IMR-90 (cell line): ENCODE data around the gene SLCO3A1. TPM values are rescaled to one million over a fixed set of nuclear protein-coding genes. Genes with fewer than 3 reads are reported as not detected.

ENCODE experiments used
- ATAC-seq: fragments of 200-7000 bp; cut with Tn5 transposase; 2 replicates; pipeline ENCODE4 v1.9.1; 2020; ENCODE audit warnings: low read depth, mild to moderate bottlenecking, moderate library complexity
- BruUV-seq: library from RNA; stranded (reverse); fragments of 400-500 nt; replicated peaks from 2 replicates; lab custom pipeline; 2021; lab: Mats Ljungman, UMichigan
- CTCF ChIA-PET: fragments of 300-600 bp; formaldehyde crosslinking; extraction: SDS; loops from one replicate; lab custom pipeline; 2021; ENCODE audit warnings: antibody characterized with exemption; lab: Yijun Ruan, JAX
- POLR2A ChIA-PET: fragments of 300-600 bp; sonication (Branson Sonifier 250); formaldehyde crosslinking; loops from one replicate; lab custom pipeline; 2022; ENCODE audit warnings: antibody characterized with exemption; ENCODE audit not compliant: unreplicated experiment; lab: Charles Lee
- DNase-seq: peaks from one replicate; pipeline ENCODE4 v3.0.0; 2013
- H2AFZ ChIP-seq: replicated peaks from 2 replicates; pipeline ENCODE3; 2013; ENCODE audit warnings: low read length, mild to moderate bottlenecking; ENCODE audit not compliant: poor library complexity
- H2AK5ac ChIP-seq: 2 replicates; pipeline ENCODE4 v1.6.1; 2013; ENCODE audit warnings: low read depth, low read length, inconsistent platforms
- H2AK9ac ChIP-seq: replicated peaks from 2 replicates; pipeline ENCODE3; 2013; ENCODE audit warnings: mild to moderate bottlenecking, low read depth, low read length, moderate library complexity; ENCODE audit not compliant: poor library complexity
- H2BK120ac ChIP-seq: 2 replicates; pipeline ENCODE4 v1.6.1; 2013; ENCODE audit warnings: low read depth, low read length, inconsistent platforms
- H2BK15ac ChIP-seq: 3 replicates; pipeline ENCODE4 v1.6.1; 2013; ENCODE audit warnings: low read depth, low read length, inconsistent platforms
- H2BK20ac ChIP-seq: 2 replicates; pipeline ENCODE4 v1.6.1; 2013; ENCODE audit warnings: low read depth, mild to moderate bottlenecking, inconsistent platforms, low read length, moderate library complexity
- H2BK5ac ChIP-seq: 2 replicates; pipeline ENCODE4 v1.6.1; 2013; ENCODE audit warnings: mild to moderate bottlenecking, low read depth, low read length, inconsistent platforms; ENCODE audit not compliant: poor library complexity, severe bottlenecking
- H3K14ac ChIP-seq: replicated peaks from 2 replicates; pipeline ENCODE4 v1.6.1; 2013; ENCODE audit warnings: low read depth, low read length, inconsistent platforms
- H3K18ac ChIP-seq: 2 replicates; pipeline ENCODE4 v1.6.1; 2013; ENCODE audit warnings: low read depth, low read length, control low read depth
- H3K23ac ChIP-seq: 2 replicates; pipeline ENCODE4 v1.6.1; 2013; ENCODE audit warnings: low read depth, low read length, inconsistent platforms
- H3K27ac ChIP-seq: 2 replicates; pipeline ENCODE4 v1.5.1; 2013; ENCODE audit warnings: mild to moderate bottlenecking, control low read depth, low read length; ENCODE audit not compliant: insufficient read depth
- H3K27me3 ChIP-seq: 2 replicates; pipeline ENCODE4 v1.6.1; 2013; ENCODE audit warnings: low read length; ENCODE audit not compliant: control insufficient read depth, insufficient read depth
- H3K36me3 ChIP-seq: 2 replicates; pipeline ENCODE4 v1.6.1; 2013; ENCODE audit warnings: low read length, mixed read lengths; ENCODE audit not compliant: control insufficient read depth, insufficient read depth
- H3K4ac ChIP-seq: 2 replicates; pipeline ENCODE4 v1.6.1; 2013; ENCODE audit warnings: low read depth, low read length, inconsistent platforms
- H3K4me1 ChIP-seq: 2 replicates; pipeline ENCODE4 v1.6.1; 2013; ENCODE audit warnings: low read length, mixed read lengths; ENCODE audit not compliant: control insufficient read depth, insufficient read depth
- H3K4me2 ChIP-seq: 2 replicates; pipeline ENCODE4 v1.6.1; 2013; ENCODE audit warnings: low read depth, mild to moderate bottlenecking, control low read depth, low read length, moderate library complexity
- H3K4me3 ChIP-seq: 2 replicates; pipeline ENCODE4 v1.5.1; 2013; ENCODE audit warnings: low read depth, mild to moderate bottlenecking, control low read depth, low read length, moderate library complexity; ENCODE audit not compliant: insufficient read depth
- H3K56ac ChIP-seq: 2 replicates; pipeline ENCODE4 v1.6.1; 2013; ENCODE audit warnings: low read length, inconsistent platforms; ENCODE audit not compliant: insufficient read depth; ENCODE audit errors: extremely low read depth
- H3K79me1 ChIP-seq, 2 experiments: 2 replicates each; pipeline ENCODE4 v1.6.1; 2013; ENCODE audit warnings: low read length in 2 of 2, inconsistent platforms in 1 of 2, low read depth in 1 of 2
- H3K9ac ChIP-seq: 2 replicates; pipeline ENCODE4 v1.6.1; 2013; ENCODE audit warnings: low read depth, low read length, control low read depth
- H3K9me1 ChIP-seq: 2 replicates; pipeline ENCODE4 v1.6.1; 2013; ENCODE audit warnings: low read length, inconsistent platforms; ENCODE audit not compliant: insufficient read depth
- H3K9me3 ChIP-seq: 2 replicates; pipeline ENCODE4 v1.6.1; 2013; ENCODE audit warnings: low read length; ENCODE audit not compliant: control insufficient read depth, insufficient read depth
- H4K20me1 ChIP-seq: 2 replicates; pipeline ENCODE4 v1.6.1; 2013; ENCODE audit warnings: low read length, inconsistent platforms; ENCODE audit not compliant: insufficient read depth
- H4K5ac ChIP-seq: 2 replicates; pipeline ENCODE4 v1.6.1; 2013; ENCODE audit warnings: mild to moderate bottlenecking, low read depth, low read length, control low read depth
- H4K8ac ChIP-seq, 2 experiments: 2 replicates each; pipeline ENCODE4 v1.6.1; 2013; ENCODE audit warnings: low read depth in 2 of 2, low read length in 2 of 2, control low read depth in 1 of 2, inconsistent platforms in 1 of 2
- H4K91ac ChIP-seq: 2 replicates; pipeline ENCODE4 v1.6.1; 2013; ENCODE audit warnings: low read depth, low read length, inconsistent platforms; ENCODE audit not compliant: insufficient read depth
- CEBPB ChIP-seq: IDR thresholded peaks from 2 replicates; pipeline ENCODE4 v1.6.1; 2012; ENCODE audit warnings: low read depth, low read length, improper control_type of control experiment
- CTCF ChIP-seq: conservative IDR thresholded peaks from 2 replicates; pipeline ENCODE4 v1.5.1; 2012; ENCODE audit warnings: mild to moderate bottlenecking, low read depth, low read length, improper control_type of control experiment
- ELK1 ChIP-seq: fragments of 150-350 bp; IDR thresholded peaks from 2 replicates; pipeline ENCODE4 v1.6.1; 2016; ENCODE audit warnings: low read depth, mild to moderate bottlenecking, low read length, moderate library complexity, borderline replicate concordance
- FOS ChIP-seq: fragments of 150-350 bp; IDR thresholded peaks from 2 replicates; pipeline ENCODE4 v1.6.1; 2016; ENCODE audit warnings: low read depth, low read length
- MAFK ChIP-seq: IDR thresholded peaks from 2 replicates; pipeline ENCODE4 v1.6.1; 2012; ENCODE audit warnings: low read depth, low read length, improper control_type of control experiment
- MAZ ChIP-seq: IDR thresholded peaks from 2 replicates; pipeline ENCODE4 v1.6.1; 2012; ENCODE audit warnings: low read depth, mild to moderate bottlenecking, low read length, improper control_type of control experiment, moderate library complexity, borderline replicate concordance
- POLR2A ChIP-seq: IDR thresholded peaks from 2 replicates; pipeline ENCODE4 v1.6.1; 2012; ENCODE audit warnings: mild to moderate bottlenecking, low read depth, low read length
- RAD21 ChIP-seq: IDR thresholded peaks from 2 replicates; pipeline ENCODE4 v1.6.1; 2012; ENCODE audit warnings: low read length, improper control_type of control experiment
- SMC3 ChIP-seq: fragments of 150-350 bp; IDR thresholded peaks from 2 replicates; pipeline ENCODE4 v1.6.1; 2016; ENCODE audit warnings: low read depth, mild to moderate bottlenecking, antibody characterized with exemption, low read length, moderate library complexity
- USF2 ChIP-seq: fragments of 150-350 bp; IDR thresholded peaks from 2 replicates; pipeline ENCODE4 v1.6.1; 2017; ENCODE audit warnings: mild to moderate bottlenecking, antibody characterized with exemption, low read length, low read depth
- WGBS, 2 experiments: methylation state at CpG; one replicate each; pipeline versions ENCODE4 v1.1.5 to v1.1.7; 2013; ENCODE audit warnings: missing lambda C conversion rate in 2 of 2; ENCODE audit not compliant: insufficient read length in 1 of 2; ENCODE audit errors: extremely low coverage in 2 of 2; 5-methylcytosine and 5-hydroxymethylcytosine counted together
- dilution Hi-C: fragments of 300-500 bp; cut with HindIII; formaldehyde crosslinking; loops from one replicate; pipeline ENCODE4 v1.14.3; 2018; ENCODE audit warnings: low sequenced_read_pairs; ENCODE audit not compliant: unreplicated experiment
- in situ Hi-C: fragments of 300-500 bp; cut with MboI; formaldehyde crosslinking; loops from 3 replicates; pipeline ENCODE4 v1.14.3; 2019; ENCODE audit warnings: low sequenced_read_pairs, inconsistent platforms, mixed read lengths
- intact Hi-C: fragments of 100-400 bp; cut with micrococcal nuclease; formaldehyde crosslinking; loops from 2 replicates; pipeline ENCODE4 v1.10.0; 2022
- polyA plus RNA-seq, 3 experiments: library from polyadenylated mRNA; depleted of rRNA; stranded (reverse); fragments of >200 nt; gene quantifications; 2 replicates each; pipeline ENCODE4 v1.2.3, GENCODE V29; 2012; ENCODE audit warnings: low replicate concordance in 1 of 3
- total RNA-seq: library from RNA; depleted of rRNA; stranded (reverse); fragments of >200 nt; gene quantifications from 2 replicates; pipeline ENCODE4 v1.2.3, GENCODE V29; 2012

SLCO3A1 gene
- total and polyA plus RNA-seq, 2 of the 4 experiments (the other 2 are of a cell fraction) = 4.7 to 8.1 TPM

- no peak overlapping the region for H3K9ac ChIP-seq
- no peak overlapping the region for H3K14ac ChIP-seq
- H3K27me3 ChIP-seq = no peaks in the 10 kb centered on the region; the same call in 1 of the 2 replicates
- H4K20me1 ChIP-seq = no peaks in the 10 kb centered on the region
- H2BK5ac ChIP-seq = no peak overlapping the region
- TF ChIP-seq MAFK (no peak), USF2 (no peak), ELK1 (no peak), CTCF (no peak), POLR2A (no peak), CEBPB (no peak), FOS (no peak), SMC3 (no peak), RAD21 (no peak), MAZ (no peak)
- POLR2A ChIA-PET = no interaction called here
- H2AFZ ChIP-seq = no peak overlapping the region
- H3K4me2 ChIP-seq = no peak overlapping the region
- H3K56ac ChIP-seq = no peak overlapping the region
- H4K8ac ChIP-seq = no peak overlapping the region
- H3K9me3 ChIP-seq = no peaks in the 10 kb centered on the region
- no peaks in the 10 kb centered on the region for H3K36me3 ChIP-seq
- no peak overlapping the region for H3K18ac ChIP-seq
- no peak overlapping the region for H2AK9ac ChIP-seq
- peaks cover 3% of the 10 kb centered on the region; the same call in 1 of the 2 replicates for H3K4me1 ChIP-seq
- DNase-seq (no peak), ATAC-seq (no peak)
- H3K79me1 ChIP-seq = no peaks in the 10 kb centered on the region
- H3K4me3 ChIP-seq = no peak overlapping the region
- H3K27ac ChIP-seq = no peak overlapping the region
- no peak overlapping the region for H2BK20ac ChIP-seq
- CTCF ChIA-PET = interaction anchor here (1.5 kb wide), 1 partner anchor 11 kb away, joined by 4 read pairs; no protein-coding TSS in a partner anchor
- no peak overlapping the region for H3K4ac ChIP-seq
- no peaks in the 10 kb centered on the region for H3K9me1 ChIP-seq
- in situ Hi-C loops (no loop called here), dilution Hi-C loops (no loop called here), intact Hi-C loops (no loop called here)
- no TSS peak for BruUV-seq
- H2BK120ac ChIP-seq = no peak overlapping the region
- no peak overlapping the region for H4K5ac ChIP-seq
- H2AK5ac ChIP-seq = no peak overlapping the region
- no peak overlapping the region for H3K23ac ChIP-seq
- H4K91ac ChIP-seq = no peak overlapping the region
- 50% methylated on average over 1 of the region's 1 CpG; no CpG with 5 or more reads in 1 of the 2 experiments for WGBS, 2 experiments
- H2BK15ac ChIP-seq = no peak overlapping the region
Measured at GRCh38 chr15:92111751-92112150, 258.2 kb downstream of the SLCO3A1 start.
